Measurements from ENCODE around the gene CFAP45.

CFAP45 gene

DNA sequence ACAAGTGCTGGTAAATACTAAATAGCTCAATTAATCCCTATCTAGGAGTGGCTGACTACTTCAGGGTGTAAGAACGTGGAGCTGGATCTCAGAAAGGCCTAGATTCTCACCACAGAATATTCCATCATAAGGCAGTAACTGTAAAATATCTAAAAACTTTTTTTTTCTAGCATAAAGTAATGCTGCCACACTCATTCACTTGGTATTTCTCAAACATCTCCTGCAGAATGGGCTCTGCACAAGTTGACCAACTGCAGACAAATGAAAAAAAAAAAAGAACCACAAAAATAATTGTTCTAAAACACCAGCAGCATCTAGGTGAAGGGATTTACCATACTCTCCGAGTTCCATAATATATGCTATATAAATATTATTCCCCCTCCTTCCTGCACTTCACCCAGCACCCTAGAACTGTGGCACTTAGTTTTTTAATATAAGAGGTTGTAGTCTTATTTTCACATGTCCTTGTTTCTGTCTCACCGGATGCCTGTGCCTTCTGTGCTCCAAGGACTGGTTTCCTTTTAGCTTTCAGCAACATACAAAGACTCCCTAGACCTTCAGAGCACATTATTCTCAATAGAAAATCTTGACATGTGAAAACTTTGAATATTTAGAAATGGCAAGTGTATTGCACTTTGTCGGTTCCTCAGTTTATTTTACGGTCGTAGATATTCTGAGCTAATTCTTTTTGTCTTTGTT lies 46.4 kb downstream of the CFAP45 start:
- no peak for DNase-seq (ENCODE audit: low read depth in 3 of 3)

- no peak for DNase-seq (ENCODE audit: low read depth in 3 of 3)
Measured at GRCh38 chr1:159851407-159851806, 48.6 kb downstream of the CFAP45 start.

DNA sequence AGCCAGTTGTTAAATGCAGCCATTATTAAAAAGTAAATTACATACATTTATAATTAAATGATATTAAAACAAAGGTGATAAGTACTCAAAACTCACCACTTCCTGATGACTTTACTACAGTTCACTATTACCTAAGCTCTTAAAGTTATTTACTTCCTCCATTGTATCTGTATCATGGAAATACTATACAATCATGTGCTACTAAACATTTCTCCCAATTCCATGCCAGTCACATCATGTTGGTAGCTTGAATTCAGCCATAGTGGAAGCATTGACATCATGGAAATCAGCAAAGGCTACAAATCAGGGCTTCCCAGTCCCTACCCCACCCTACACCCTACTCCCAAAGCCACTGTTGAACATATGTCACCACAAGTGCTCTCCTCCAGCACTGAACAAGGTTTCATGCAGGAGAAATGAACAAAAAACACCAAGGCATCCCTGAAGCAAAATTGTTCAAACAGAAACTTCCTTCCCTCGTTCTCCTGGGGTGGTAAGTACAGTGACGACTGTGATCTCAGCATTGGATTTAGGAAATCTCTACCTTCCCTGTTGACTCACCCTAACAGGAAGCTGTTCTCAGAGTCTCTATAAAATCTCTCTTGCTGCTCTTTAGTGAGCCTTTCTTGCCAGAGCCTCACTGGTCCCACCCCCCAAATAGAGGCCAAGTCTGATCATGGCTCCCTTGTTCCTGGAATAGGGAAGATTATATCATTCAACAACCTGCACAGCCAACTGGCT lies 50.2 kb downstream of the CFAP45 start:
- no peak for DNase-seq (ENCODE audit: low read depth in 3 of 3)

GRCh38 chr1:159848326-159848725 lies 51.6 kb downstream of the CFAP45 start:
- DNase-seq (ENCODE audit: low read depth in 3 of 3), result no peak

DNA sequence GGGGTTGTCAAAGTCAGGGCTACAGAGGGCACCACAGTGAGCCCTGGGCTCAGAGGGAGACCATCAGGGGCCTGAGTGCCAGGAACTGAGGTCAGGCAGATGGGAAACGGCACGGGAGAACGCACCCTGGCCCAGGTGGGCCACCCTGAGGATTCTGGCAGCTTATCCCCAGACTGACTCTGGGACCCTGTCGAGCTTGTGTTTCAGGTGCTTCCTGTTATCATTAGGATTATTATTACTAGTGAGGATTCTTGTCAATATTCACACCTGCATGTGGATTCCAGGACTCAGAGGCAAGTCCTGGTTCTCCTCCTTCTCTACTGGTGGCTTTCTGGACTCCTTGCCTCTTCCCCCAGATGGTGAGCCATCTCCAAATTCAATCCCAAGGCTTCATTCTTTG lies 52.7 kb downstream of the CFAP45 start:
- no peak for DNase-seq (ENCODE audit: low read depth in 3 of 3)

- DNase-seq (ENCODE audit: low read depth in 3 of 3), result no peak
Measured at GRCh38 chr1:159845751-159846629, 54.0 kb downstream of the CFAP45 start.

DNA sequence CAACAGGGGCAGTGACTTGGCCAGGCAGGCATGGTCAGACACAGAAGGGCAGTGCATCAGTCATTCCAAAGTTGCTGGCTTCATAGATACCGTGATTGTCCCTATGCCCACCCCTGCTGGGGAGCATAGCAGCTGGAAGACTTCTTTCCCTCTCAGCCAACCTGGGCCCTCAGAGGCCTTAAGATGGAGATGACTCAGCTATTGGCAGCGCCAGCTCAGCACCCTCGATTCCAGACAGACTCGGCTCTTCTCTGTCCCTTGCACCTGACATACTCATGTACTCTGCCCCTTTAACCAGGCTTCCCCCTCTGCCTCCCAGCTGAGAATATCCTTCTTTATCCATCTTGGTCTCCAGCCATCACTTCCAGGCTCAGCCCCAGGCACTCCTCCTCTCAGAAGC lies 56.5 kb downstream of the CFAP45 start:
- DNase-seq (ENCODE audit: low read depth in 3 of 3), result no peak

- DNase-seq (ENCODE audit: low read depth in 3 of 3), result no peak
Measured at GRCh38 chr1:159841749-159842148, 58.2 kb downstream of the CFAP45 start.

DNA sequence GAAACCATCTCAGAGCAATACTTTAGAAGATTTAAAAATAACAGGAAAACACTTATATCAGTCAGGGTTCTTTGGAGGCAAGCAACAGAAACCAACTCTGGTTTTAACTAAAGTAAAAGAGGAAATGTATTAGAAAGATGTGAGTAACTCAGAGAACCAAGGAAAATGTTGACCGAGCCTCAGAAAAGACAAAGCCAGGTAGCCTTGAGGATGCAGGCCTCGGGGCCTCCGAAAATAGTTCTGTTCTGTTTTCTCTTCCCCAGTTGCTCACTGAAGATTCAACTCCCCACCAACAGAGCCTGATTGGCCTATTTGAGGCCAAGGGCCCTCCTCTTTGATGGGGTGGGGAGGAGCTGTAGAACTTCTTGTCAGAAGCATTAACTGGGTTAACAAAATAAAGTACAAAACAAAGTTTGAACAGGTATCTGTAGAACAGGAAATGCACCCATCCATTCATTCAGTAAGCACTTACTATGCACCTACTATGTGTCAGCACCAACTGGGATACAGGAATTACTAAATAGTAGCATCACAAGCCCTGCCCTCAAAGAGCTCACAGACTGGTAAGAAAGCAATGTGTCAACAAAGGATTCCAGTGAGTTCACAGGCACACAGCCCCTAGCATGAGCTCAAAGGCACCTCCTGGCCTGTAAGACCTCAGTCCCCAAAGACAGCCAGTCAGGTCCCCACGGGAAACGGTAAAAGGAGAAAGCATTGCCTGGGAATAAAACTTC lies 60.7 kb downstream of the CFAP45 start:
- DNase-seq (ENCODE audit: low read depth in 3 of 3), result no peak

GRCh38 chr1:159838715-159839114 lies 61.2 kb downstream of the CFAP45 start:
- no peak for DNase-seq (ENCODE audit: low read depth in 3 of 3)

GRCh38 chr1:159835862-159836525 lies 64.0 kb downstream of the CFAP45 start:
- no peak for DNase-seq (ENCODE audit: low read depth in 3 of 3)

DNA sequence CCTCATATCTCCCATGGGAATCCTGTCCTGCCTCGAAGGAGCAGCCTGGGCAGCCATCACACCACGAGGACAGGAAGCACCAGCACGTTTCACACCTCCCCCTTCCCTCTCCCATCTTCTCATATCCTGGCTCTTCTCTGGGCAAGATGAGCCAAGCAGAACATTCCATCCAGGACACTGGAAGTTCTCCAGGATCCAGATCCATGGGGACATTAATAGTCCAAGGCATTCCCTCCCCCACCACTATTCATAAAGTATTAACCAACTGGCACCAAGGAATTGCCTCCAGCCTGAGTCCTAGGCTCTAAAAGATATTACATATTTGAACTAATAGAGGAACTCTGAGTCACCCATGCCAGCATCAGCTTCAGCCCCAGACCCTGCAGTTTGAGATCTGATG lies 64.6 kb downstream of the CFAP45 start:
- no peak for DNase-seq (ENCODE audit: low read depth in 3 of 3)

GRCh38 chr1:159832309-159832708 lies 67.7 kb downstream of the CFAP45 start:
- no peak for DNase-seq (ENCODE audit: low read depth in 3 of 3)

GRCh38 chr1:159831412-159832141 lies 68.4 kb downstream of the CFAP45 start:
- no peak for DNase-seq (ENCODE audit: low read depth in 3 of 3)

DNA sequence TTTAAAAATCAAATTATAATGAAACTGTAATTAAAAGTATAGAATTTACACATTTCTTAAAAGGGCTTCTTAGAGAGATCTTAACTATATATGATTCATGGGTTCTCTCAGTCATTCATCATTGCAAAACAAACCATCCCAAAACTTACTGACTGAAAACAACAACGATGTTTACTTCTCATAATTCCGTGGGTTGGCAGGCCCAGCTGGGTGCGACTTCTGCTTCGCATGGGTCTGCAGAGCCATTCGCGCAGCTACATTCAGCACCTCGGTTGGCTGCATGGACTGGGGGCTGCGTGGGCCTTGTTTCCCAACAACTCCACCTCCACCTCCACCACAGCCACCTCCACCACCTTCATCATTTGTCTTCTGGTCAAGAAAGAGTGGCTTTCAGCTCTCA lies 69.2 kb downstream of the CFAP45 start:
- no peak for DNase-seq (ENCODE audit: low read depth in 3 of 3)

- no peak for DNase-seq (ENCODE audit: low read depth in 3 of 3)
Measured at GRCh38 chr1:159829822-159830465, 70.0 kb downstream of the CFAP45 start.

DNA sequence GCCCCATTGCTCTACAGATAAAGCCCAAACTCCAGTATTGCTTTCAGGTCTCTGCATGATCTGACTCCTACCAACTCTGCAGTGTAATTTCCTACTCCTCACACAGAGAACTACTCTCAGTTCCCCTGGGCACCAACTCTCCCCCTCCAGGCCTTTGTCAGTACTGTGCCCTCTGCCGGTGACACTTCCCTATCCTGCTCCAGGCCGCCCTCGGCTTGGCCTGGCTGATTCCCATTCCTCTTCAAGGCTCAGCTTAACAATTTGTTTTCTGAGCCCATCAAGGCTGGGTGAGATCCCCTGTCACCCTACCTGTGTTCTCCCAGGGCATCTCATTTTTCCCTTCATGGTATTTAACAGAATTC lies 70.7 kb downstream of the CFAP45 start:
- no peak for DNase-seq (ENCODE audit: low read depth in 3 of 3)

GRCh38 chr1:159828581-159829272 lies 71.2 kb downstream of the CFAP45 start:
- DNase-seq (ENCODE audit: low read depth in 3 of 3), result no peak

DNA sequence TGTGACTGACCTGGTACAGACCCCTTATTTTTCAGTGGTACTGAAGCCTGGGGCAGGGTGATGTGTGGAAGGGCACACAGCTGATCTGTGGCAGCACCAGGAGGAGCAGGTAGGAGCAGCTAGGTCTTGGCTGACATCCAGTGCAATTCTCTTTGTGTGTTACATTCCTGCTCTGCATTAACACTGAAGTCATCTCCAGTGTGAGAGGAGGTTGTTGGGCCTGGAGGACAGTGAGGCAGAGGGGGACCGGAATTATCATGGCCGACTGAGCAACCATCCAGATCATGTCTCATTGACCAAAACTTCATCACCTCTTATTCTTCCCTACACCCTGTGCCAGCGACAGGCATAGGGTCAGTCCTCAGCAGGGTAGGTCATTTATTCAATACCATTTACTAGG lies 71.8 kb downstream of the CFAP45 start:
- no peak for DNase-seq (ENCODE audit: low read depth in 3 of 3)

DNA sequence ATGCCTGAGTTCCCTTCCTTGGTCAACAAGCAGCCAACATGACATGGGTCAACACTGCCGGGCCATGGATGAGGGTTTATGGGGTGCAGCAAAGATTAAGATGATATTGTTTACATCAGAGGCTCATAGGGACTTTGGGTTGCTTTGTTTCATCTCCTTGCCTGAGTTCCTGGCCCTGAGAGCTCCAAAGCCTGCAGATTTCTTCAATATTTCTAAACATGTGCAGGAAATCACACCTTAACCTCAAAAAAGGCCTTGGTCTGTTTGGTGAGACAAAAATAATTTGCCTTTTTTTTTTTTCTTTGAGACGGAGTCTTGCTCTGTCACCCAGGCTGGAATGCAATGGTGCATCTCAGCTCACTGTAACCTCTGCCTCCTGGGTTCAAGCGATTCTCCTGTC lies 72.4 kb downstream of the CFAP45 start:
- no peak for DNase-seq (ENCODE audit: low read depth in 3 of 3)

Measured in stimulated activated CD4-positive, alpha-beta T cell treated with anti-CD3 and anti-CD28 coated beads, TNF-alpha, amount 100 ng/mL, for 24 hours (primary cell).